Brain microvascular endothelial cell (primary cell): Measurements from ENCODE around the gene RCOR1.

ENCODE experiments used
- DNase-seq: peaks from one replicate; pipeline ENCODE4 v3.0.0-alpha.2; 2020
- H3K27ac ChIP-seq: fragments of 250-450 bp; sonication (Bioruptor Pico); 2 replicates; pipeline ENCODE4 v1.5.1; 2020; ENCODE audit warnings: mild to moderate bottlenecking, moderate library complexity
- H3K27me3 ChIP-seq: fragments of 250-450 bp; sonication (Bioruptor Pico); replicated peaks from 2 replicates; pipeline ENCODE4 v1.5.1; 2020; ENCODE audit warnings: mild to moderate bottlenecking
- H3K36me3 ChIP-seq: fragments of 250-450 bp; sonication (Bioruptor Pico); replicated peaks from 2 replicates; pipeline ENCODE4 v1.5.1; 2020; ENCODE audit warnings: mild to moderate bottlenecking
- H3K4me3 ChIP-seq: 2 replicates; pipeline ENCODE4 v1.5.1; 2011; ENCODE audit warnings: low read depth, mild to moderate bottlenecking, control low read depth, low read length, moderate library complexity
- CTCF ChIP-seq: IDR thresholded peaks from 2 replicates; pipeline ENCODE4 v1.5.1; 2011; ENCODE audit warnings: low read depth, mild to moderate bottlenecking, moderate library complexity, low read length, control low read depth, inconsistent platforms; ENCODE audit errors: missing control alignments
- in situ Hi-C: cut with HindIII; loops from 2 replicates; pipeline ENCODE4 v1.10.0; 2017; ENCODE audit warnings: low sequenced_read_pairs, low pct_ligation_motif_present

The RCOR1 gene

GRCh38 chr14:102601378-102601925, 9.0 kb downstream of the RCOR1 start:
- no peak overlapping the region for H3K4me3 ChIP-seq
- TF ChIP-seq CTCF: no peak
- H3K36me3 ChIP-seq: no peaks in the 10 kb centered on the region
- no peak overlapping the region for H3K27ac ChIP-seq
- DNase-seq: no peak
- no peaks in the 10 kb centered on the region for H3K27me3 ChIP-seq
- in situ Hi-C loops: no loop called here

- in situ Hi-C loops: no loop called here
- Histone ChIP-seq H3K27ac (no peak overlapping the region), H3K4me3 (no peak overlapping the region), H3K36me3 (no peaks in the 10 kb centered on the region), H3K27me3 (no peaks in the 10 kb centered on the region)
- no peak for DNase-seq
- no peak for TF ChIP-seq CTCF
These were observed 10.2 kb downstream of the RCOR1 start for GRCh38 chr14:102602421-102603292.

- in situ Hi-C loops: no loop called here
- no peak overlapping the region for H3K4me3 ChIP-seq
- H3K36me3 ChIP-seq: no peaks in the 10 kb centered on the region
- no peaks in the 10 kb centered on the region for H3K27me3 ChIP-seq
- TF ChIP-seq CTCF: no peak
- no peak overlapping the region for H3K27ac ChIP-seq
- DNase-seq: no peak
These were observed 11.0 kb downstream of the RCOR1 start for GRCh38 chr14:102603293-102603907.

GRCh38 chr14:102604183-102604582, 11.7 kb downstream of the RCOR1 start:
- no peak overlapping the region for H3K4me3 ChIP-seq
- no peak for DNase-seq
- no peak overlapping the region for H3K27ac ChIP-seq
- no peaks in the 10 kb centered on the region for H3K27me3 ChIP-seq
- no peak for TF ChIP-seq CTCF
- in situ Hi-C loops: no loop called here
- H3K36me3 ChIP-seq: no peaks in the 10 kb centered on the region

- H3K4me3 ChIP-seq: no peak overlapping the region
- in situ Hi-C loops: no loop called here
- no peak for TF ChIP-seq CTCF
- no peaks in the 10 kb centered on the region for H3K36me3 ChIP-seq
- DNase-seq: no peak
- no peaks in the 10 kb centered on the region for H3K27me3 ChIP-seq
- no peak overlapping the region for H3K27ac ChIP-seq
These were observed 12.6 kb downstream of the RCOR1 start for GRCh38 chr14:102605029-102605428.
